DMS53 (cell line): ENCODE measurements around the gene C10orf90.

Source experiments
- DNase-seq: peaks from one replicate; lab custom pipeline; 2025; lab: John Stamatoyannopoulos, UW

The C10orf90 gene

GRCh38 chr10:126502441-126502840 lies 168.1 kb downstream of the C10orf90 start:
- no peak for DNase-seq

- DNase-seq, result no peak
These were observed 168.7 kb downstream of the C10orf90 start for GRCh38 chr10:126501828-126502227.

DNA sequence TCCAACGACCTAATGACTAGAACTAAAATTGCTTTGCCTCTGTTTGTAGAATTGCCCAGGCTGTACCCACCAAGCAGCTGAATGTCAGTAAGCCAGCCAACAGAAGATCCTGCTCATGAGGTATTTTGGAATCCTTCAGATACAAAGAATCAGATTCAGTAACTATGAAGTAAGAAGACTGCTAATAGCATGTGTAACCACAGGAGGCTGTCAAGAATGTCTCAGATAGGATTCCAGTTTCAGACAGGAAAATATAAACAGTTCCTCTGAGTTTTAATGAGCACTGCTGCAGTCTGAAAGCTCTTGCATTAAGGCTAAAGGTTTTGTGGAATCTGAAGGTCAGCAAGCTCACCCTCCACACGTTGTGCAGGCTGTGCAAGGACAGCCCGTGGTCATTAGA lies 169.6 kb downstream of the C10orf90 start:
- no peak for DNase-seq

GRCh38 chr10:126500185-126500584 lies 170.3 kb downstream of the C10orf90 start:
- no peak for DNase-seq

DNA sequence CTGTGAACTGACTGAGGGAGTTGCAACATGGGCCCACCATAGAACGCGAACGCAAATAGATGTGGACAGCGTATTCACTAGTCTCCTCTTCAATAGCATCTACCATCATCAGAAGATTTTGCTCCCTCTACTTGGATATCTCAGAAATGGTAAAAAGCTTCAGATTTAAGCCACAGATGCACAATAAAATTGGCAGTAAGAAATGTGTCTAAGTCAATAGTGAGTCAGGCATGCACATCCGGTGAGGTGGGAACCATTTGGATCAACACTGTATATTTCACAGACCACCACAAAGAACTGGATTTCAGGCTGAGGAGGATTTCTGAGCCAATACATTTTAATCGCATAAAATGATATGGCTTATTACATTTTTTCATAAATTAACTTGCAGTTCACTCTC lies 170.7 kb downstream of the C10orf90 start:
- no peak for DNase-seq

- no peak for DNase-seq
These were observed 172.8 kb downstream of the C10orf90 start for GRCh38 chr10:126497672-126498071.

- DNase-seq, result peak; percentile 24
These were observed 173.5 kb downstream of the C10orf90 start for GRCh38 chr10:126496771-126497545.

DNA sequence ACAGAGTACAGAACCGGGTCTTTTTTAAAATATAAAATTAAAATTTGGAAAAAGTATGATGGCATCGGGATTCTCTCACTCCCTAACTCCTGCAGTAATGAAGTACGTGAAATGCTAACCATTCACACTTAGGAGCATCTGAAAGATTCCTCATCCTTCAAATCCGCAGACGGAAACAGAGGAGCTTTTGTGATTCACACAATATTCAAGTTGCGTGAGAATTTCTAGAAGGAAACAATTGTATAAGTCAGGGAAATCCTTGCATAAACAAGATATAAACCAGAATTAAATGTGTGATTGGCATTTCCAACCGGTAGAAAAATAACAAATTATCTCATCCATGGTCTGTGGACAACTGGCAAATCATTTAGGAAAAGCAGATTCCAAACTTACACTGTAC lies 179.0 kb downstream of the C10orf90 start:
- no peak for DNase-seq

DNA sequence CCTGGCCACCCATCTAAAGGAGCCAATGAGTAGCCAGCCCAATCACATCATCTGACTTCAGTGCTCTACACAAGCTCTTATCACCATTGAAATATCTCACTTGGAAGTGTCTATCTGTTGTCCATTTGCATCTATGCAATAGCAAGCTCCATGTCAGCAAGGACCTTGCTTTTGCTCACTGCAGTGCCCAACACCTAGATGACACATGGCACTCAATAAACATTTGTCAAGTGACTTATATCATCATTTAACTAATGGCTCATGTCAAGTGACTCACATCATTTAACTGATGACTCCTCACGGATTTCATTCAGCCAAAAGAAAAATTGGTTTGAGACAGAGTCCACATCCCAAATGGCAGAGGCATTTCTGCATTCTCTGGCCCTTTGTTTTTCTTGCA lies 189.3 kb downstream of the C10orf90 start:
- peak; percentile 54 for DNase-seq

DNA sequence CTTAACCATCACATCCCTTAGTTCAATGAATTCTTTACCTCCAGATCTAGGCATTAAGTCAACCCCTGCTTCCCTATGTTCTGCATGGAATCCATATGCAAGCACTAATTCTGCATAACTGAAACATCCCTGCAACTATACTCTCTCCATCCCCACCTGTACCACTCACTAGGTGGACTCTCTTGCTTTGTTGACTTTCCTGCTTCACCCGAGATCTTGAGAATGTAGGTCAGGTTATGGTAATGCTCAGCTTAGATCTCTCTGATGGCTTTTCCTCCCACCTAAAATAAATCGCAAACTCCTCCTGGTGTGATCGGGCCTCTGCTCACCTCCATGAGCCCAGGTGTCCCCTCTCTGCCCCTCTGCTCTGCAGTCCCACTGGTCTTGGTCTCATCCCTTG lies 189.8 kb downstream of the C10orf90 start:
- no peak for DNase-seq

DNA sequence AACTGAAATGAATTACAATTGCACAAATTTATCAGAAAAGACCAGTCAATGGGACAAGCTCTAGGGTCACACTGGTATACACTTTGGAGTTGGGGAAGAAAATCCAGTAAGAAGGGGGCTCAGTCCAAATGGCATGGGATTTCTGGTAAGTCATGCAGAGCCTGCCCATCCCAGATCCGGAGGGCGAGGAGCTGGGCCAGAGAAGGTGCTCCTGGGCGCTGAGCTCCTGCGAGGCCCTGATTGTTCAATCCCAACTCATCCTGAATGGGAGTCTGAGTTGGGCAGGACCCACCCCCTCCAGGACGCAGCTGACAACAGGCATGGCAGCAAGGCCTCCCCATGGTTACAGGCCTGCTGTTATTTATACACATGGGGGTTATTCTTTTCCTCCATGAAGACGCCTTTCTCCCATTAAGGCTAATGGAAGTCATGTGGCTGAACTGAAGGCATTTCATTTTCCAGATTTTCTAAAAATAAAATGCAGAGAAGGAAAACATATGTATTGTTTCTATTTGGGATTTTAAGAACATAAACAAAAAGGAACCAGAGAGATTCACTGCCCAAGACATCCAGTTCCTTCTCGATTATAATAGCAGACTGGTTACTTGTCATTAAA lies 191.1 kb downstream of the C10orf90 start:
- DNase-seq, result no peak

DNA sequence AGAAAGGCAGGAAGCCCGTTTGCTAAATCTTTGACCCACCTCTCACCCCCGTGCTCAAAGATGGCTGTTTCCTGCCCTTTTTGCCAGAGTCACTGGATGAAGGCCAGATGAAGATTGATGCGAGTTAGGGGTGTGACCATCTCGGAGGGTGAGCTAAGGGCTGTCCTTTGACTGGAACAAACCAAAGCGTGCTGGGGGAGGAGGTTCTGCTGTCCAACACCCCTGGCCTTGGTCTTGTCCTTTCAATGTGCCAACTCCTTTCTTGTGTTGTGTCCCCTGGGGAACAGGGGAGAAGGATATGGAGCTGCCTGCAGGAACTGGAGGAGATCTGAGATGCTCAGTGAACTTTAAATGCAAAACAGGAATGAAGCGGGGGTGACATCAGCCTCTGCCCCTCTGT lies 191.9 kb downstream of the C10orf90 start:
- DNase-seq, result no peak

DNA sequence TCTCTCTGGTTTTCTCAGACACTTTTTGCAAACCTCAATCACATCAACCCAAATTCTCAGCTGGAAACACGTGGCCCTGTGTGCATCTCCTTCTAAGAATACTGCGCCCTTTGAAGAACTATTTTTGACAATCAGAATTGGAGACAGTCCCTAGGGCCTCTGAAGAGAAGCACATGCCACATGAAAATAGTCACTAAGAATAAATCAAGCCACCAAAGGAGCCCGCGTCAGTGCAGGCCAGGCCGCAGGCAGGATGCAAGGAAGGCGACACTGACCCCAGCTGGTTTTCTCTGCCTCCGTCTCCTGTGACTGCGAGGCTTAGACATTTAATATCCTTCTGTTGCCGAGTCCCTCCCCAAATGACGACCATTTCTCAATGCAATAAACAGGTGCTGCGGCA lies 194.2 kb downstream of the C10orf90 start:
- no peak for DNase-seq

GRCh38 chr10:126475074-126475691 lies 195.3 kb downstream of the C10orf90 start:
- DNase-seq, result no peak

- DNase-seq, result peak; percentile 52
These were observed 196.5 kb downstream of the C10orf90 start for GRCh38 chr10:126474031-126474430.

- DNase-seq, result no peak
These were observed 199.5 kb downstream of the C10orf90 start for GRCh38 chr10:126470991-126471390.

DNA sequence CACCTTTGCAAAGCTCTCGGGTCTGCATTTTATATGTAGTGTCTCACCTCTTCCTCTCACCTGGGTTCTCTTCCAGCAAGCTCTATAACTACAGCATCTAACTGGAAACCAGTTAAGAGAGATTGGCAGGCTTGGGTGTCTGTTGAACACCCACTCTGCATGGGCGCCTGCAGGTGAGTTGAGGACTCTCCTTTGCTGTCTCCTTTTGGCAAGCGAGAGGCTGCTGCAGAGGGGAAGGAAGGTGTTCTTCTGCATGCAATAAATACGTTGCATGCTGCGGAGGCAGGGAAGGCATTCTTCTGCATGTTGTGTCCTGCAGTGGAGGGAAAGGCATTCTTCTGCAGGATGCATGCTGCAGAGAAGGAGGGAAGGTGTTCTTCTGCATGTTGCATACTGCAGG lies 200.8 kb downstream of the C10orf90 start:
- no peak for DNase-seq

DNA sequence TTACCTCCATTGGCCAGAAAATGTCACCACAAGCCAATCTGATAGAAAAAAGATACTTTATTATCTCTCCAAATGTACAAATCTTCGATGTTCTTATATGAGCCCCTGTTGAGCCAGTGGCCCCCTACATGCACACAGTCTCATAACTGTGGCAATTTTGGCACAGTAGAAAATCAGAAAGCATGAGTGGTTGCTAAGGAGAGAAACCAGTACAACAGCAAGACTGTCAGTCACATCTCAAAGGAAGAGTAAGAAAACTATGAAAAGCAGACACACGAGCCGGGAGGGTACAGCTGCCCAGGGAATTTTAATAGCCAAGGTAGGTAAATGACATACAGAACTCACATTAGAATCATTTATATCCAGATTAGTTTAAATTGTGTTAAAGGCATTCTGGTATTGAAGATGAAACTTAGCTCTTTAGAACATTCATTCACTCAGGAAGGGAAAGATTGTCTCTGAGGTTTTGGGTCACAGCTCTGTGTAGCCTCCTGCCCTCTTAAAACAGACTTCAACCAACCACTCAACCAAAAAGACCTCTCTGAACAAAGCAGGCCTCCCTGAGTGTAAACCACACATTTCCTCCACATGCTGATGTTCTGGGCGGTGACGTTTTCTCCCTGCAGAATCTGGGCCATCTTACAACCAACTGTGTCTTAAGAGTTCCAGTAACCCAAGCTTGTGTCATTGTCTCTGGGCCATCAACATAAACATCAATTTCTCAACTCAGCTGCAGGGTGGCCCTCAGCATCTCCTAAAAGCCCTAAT lies 201.4 kb downstream of the C10orf90 start:
- DNase-seq, result no peak

GRCh38 chr10:126468467-126468866 lies 202.0 kb downstream of the C10orf90 start:
- no peak for DNase-seq

GRCh38 chr10:126465771-126466170 lies 204.7 kb downstream of the C10orf90 start:
- DNase-seq, result no peak

DNA sequence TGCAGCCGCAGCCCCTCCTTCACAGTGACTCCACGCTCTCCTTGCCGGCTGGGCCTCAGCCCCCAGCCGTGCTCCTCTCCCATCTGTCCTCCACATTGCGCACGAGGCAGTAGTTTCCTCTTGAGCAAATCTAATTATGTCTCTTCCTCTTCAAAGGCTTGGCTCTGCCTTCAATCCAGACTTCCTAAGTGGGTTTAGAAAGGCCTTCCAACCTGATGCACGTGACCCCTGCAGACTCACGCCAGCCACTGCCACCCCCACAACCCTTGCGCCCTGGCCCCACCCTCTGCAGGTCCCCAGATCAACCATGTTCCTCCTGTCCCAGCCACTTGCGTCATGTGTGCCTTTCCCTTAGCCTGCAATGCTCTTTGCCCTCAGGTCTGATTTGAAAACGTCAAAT lies 207.2 kb downstream of the C10orf90 start:
- no peak for DNase-seq

DNA sequence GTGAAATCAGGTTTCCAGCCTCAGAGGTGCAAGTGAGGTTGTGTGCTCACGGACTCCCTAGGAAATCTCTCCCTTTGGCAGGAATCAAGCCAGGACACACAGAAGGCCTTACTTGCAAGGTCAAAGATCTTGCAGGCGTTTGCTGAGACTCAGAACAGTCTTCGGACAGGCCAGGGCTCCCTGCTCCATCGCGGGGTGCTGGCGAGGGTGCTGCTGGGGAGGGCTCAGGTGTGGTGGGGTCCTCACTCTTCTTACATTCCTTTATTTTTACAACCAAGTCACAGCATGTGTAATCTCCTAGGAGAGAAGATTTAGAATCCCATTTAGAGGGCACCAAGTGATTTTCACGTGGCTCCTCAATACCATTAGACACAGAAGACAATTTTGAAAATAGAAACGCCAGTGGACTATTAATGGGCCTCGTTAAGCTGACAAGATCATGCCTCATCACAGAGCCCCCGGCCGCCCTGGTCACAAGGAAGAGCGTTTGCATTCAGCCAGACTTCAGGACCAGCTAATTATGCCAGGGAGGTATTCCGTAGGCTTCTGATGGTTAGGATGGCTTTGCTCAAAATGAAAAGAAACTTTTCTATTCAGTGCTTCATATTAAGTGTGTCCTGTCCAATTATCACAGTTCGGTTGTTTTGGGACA lies 209.1 kb downstream of the C10orf90 start:
- DNase-seq, result no peak
